ENCODE results near the gene TAF10. TPM values are rescaled to one million over a fixed set of nuclear protein-coding genes. Genes with fewer than 3 reads are reported as not detected.

Gene TAF10
- total RNA-seq, 1 donor from 2014 or later = 124 TPM

GRCh38 chr11:6569706-6570105 is 42.3 kb downstream of the TAF10 start:
- Mint-ChIP-seq H3K27me3 (ENCODE audit: unreplicated experiment) (peaks cover 8% of the 10 kb centered on the region), H3K36me3 (ENCODE audit: unreplicated experiment) (no peaks in the 10 kb centered on the region), H3K9me3 (ENCODE audit: unreplicated experiment) (peaks cover 6% of the 10 kb centered on the region), H3K4me1 (ENCODE audit: low read depth, unreplicated experiment) (no peaks in the 10 kb centered on the region), H3K4me3 (ENCODE audit: unreplicated experiment) (no peak overlapping the region), H3K27ac (ENCODE audit: unreplicated experiment) (no peak overlapping the region)
- TF ChIP-seq CTCF (IDR thresholded peaks at IDR 0.05; ENCODE audit: partially characterized antibody, unreplicated experiment) = no peak
- no peak for DNase-seq

- Mint-ChIP-seq H3K9me3 (ENCODE audit: unreplicated experiment) (peaks cover 6% of the 10 kb centered on the region), H3K36me3 (ENCODE audit: unreplicated experiment) (no peaks in the 10 kb centered on the region), H3K27ac (ENCODE audit: unreplicated experiment) (no peak overlapping the region), H3K27me3 (ENCODE audit: unreplicated experiment) (peaks cover 9% of the 10 kb centered on the region), H3K4me1 (ENCODE audit: low read depth, unreplicated experiment) (no peaks in the 10 kb centered on the region), H3K4me3 (ENCODE audit: unreplicated experiment) (no peak overlapping the region)
- no peak for TF ChIP-seq CTCF (IDR thresholded peaks at IDR 0.05; ENCODE audit: partially characterized antibody, unreplicated experiment)
- no peak for DNase-seq
Observed at GRCh38 chr11:6568191-6568918, 43.7 kb downstream of the TAF10 start.

DNA sequence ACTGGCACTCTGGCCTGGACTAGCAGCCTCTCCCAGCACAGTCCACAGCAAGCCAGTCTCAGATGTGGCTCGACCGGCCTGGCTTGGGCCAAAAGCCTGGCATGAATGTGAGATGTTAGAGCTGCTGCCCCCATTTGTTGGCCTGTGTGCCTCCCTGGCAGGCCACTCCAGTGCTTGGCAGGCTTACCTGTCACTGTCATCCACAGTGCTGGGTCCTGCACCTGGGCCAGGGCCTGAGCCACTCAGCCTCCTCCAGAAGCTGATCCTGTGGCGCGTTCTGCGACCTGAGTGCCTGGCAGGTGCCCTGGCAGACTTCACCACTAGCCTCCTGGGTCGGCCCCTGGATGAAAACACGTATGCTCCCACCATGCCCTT is 44.7 kb downstream of the TAF10 start:
- no peak for TF ChIP-seq CTCF (IDR thresholded peaks at IDR 0.05; ENCODE audit: partially characterized antibody, unreplicated experiment)
- DNase-seq = no peak
- no peaks in the 10 kb centered on the region for H3K4me1 Mint-ChIP-seq (ENCODE audit: low read depth, unreplicated experiment)
- H3K27ac Mint-ChIP-seq (ENCODE audit: unreplicated experiment) = no peak overlapping the region
- H3K27me3 Mint-ChIP-seq (ENCODE audit: unreplicated experiment) = peaks cover 9% of the 10 kb centered on the region
- no peak overlapping the region for H3K4me3 Mint-ChIP-seq (ENCODE audit: unreplicated experiment)
- peaks cover 6% of the 10 kb centered on the region for H3K9me3 Mint-ChIP-seq (ENCODE audit: unreplicated experiment)
- no peaks in the 10 kb centered on the region for H3K36me3 Mint-ChIP-seq (ENCODE audit: unreplicated experiment)

DNA sequence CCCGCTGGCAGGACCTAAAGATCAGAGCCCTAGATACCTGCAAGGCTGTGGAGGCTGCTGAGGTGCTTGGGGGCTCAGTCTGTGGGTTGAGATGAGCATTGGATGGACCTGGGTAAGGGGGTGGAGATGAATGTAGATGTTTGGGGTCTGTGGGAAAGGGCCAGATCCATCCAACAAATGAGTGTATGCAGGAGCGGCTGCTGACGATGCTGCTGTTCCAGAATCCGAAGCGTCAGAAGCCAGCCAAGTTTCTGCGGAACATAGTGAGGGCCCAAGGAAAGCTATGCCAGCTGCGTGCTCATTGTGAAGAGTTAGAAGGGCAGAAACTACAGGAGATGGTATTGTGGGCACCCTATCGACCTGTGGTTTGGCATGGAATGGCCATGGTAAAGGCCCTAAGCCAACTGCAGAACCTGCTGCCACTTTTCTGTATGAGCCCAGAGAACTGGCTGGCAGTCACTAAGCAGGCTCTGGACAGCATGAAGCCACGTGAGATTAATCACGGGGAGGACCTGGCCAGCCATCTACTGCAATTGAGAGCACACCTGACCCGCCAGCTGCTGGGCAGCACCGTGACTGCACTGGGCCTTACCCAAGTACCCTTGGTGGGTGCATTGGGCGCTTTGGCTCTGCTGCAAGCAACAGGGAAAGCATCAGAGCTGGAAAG is 45.2 kb downstream of the TAF10 start:
- no peaks in the 10 kb centered on the region for H3K4me1 Mint-ChIP-seq (ENCODE audit: low read depth, unreplicated experiment)
- no peak overlapping the region for H3K4me3 Mint-ChIP-seq (ENCODE audit: unreplicated experiment)
- no peak for DNase-seq
- TF ChIP-seq CTCF (IDR thresholded peaks at IDR 0.05; ENCODE audit: partially characterized antibody, unreplicated experiment) = no peak
- H3K9me3 Mint-ChIP-seq (ENCODE audit: unreplicated experiment) = peaks cover 3% of the 10 kb centered on the region
- H3K27ac Mint-ChIP-seq (ENCODE audit: unreplicated experiment) = no peak overlapping the region
- no peaks in the 10 kb centered on the region for H3K36me3 Mint-ChIP-seq (ENCODE audit: unreplicated experiment)
- peaks cover 9% of the 10 kb centered on the region for H3K27me3 Mint-ChIP-seq (ENCODE audit: unreplicated experiment)

Measured in glutamatergic neuron (in vitro differentiated cells).